CD4-positive, alpha-beta T cell (primary cell): ENCODE measurements around the gene MCEE. TPM values are rescaled to one million over a fixed set of nuclear protein-coding genes. Genes with fewer than 3 reads are reported as not detected.

Experiments used
- ATAC-seq: fragments of 200-7000 bp; cut with Tn5 transposase; one replicate; pipeline ENCODE4 v1.10.0; 2022; ENCODE audit warnings: mild to moderate bottlenecking; ENCODE audit not compliant: poor library complexity
- CTCF ChIA-PET: fragments of 350-600 bp; sonication (Branson Sonifier 250); formaldehyde crosslinking; loops from one replicate; lab custom pipeline; 2021; ENCODE audit warnings: antibody characterized with exemption, inconsistent platforms; lab: Charles Lee
- POLR2A ChIA-PET: fragments of 350-600 bp; sonication (Branson Sonifier 250); formaldehyde crosslinking; loops from one replicate; lab custom pipeline; 2021; ENCODE audit warnings: antibody characterized with exemption, inconsistent platforms; lab: Charles Lee
- DNase-seq, 14 experiments: peaks; one replicate each; pipeline ENCODE4 v3.0.0-alpha.2; 2013 to 2020; ENCODE audit warnings: mixed read lengths in 2 of 14
- H3K27ac ChIP-seq, 2 donors: one replicate each; pipeline versions ENCODE4 v1.5.1 to v1.7.0; 2013; ENCODE audit warnings: low read length in 2 of 2, low read depth in 1 of 2, mild to moderate bottlenecking in 1 of 2
- H3K27me3 ChIP-seq, 2 experiments: 1 replicate in 1 of 2; 2 replicates in 1 of 2; pipeline versions ENCODE4 v1.6.1 to v1.7.0; 2013; ENCODE audit warnings: low read length in 2 of 2, control low read depth in 1 of 2, mild to moderate bottlenecking in 1 of 2, moderate library complexity in 1 of 2; ENCODE audit not compliant: insufficient read depth in 2 of 2, control insufficient read depth in 1 of 2
- H3K36me3 ChIP-seq: one replicate; pipeline ENCODE4 v1.6.1; 2013; ENCODE audit warnings: low read length, control low read depth; ENCODE audit not compliant: insufficient read depth
- H3K4me1 ChIP-seq: one replicate; pipeline ENCODE4 v1.6.1; 2013; ENCODE audit warnings: low read length, control low read depth; ENCODE audit not compliant: insufficient read depth
- H3K4me3 ChIP-seq: one replicate; pipeline ENCODE4 v1.5.1; 2013; ENCODE audit warnings: mild to moderate bottlenecking, low read length, moderate library complexity
- H3K9me3 ChIP-seq, 2 experiments: 1 replicate in 1 of 2; 2 replicates in 1 of 2; pipeline versions ENCODE4 v1.6.1 to v1.7.0; 2013; ENCODE audit warnings: low read length in 2 of 2, mild to moderate bottlenecking in 2 of 2, control low read depth in 1 of 2, moderate library complexity in 1 of 2; ENCODE audit not compliant: control insufficient read depth in 1 of 2, insufficient read depth in 1 of 2
- H3K27ac Mint-ChIP-seq: one replicate; pipeline ENCODE4 v1.8.0; 2020; ENCODE audit warnings: mixed read lengths
- H3K27me3 Mint-ChIP-seq: one replicate; pipeline ENCODE4 v1.8.0; 2021; ENCODE audit warnings: mixed read lengths
- H3K36me3 Mint-ChIP-seq: one replicate; pipeline ENCODE4 v1.8.0; 2021; ENCODE audit warnings: low read depth, mixed read lengths
- H3K4me1 Mint-ChIP-seq: one replicate; pipeline ENCODE4 v1.8.0; 2021; ENCODE audit warnings: low read depth, mixed read lengths
- H3K4me3 Mint-ChIP-seq: one replicate; pipeline ENCODE4 v1.8.0; 2020; ENCODE audit warnings: mild to moderate bottlenecking, mixed read lengths
- H3K9me3 Mint-ChIP-seq: one replicate; pipeline ENCODE4 v1.8.0; 2020; ENCODE audit warnings: mixed read lengths
- CTCF ChIP-seq: fragments of 200-600 bp; IDR thresholded peaks from one replicate; pipeline ENCODE4 v1.8.0; 2022; ENCODE audit warnings: antibody characterized with exemption, mild to moderate bottlenecking
- intact Hi-C, 2 experiments: fragments of 100-400 bp; cut with DNase I in 1 of 2; cut with micrococcal nuclease in 1 of 2; formaldehyde crosslinking; loops; one replicate each; pipeline versions ENCODE4 v1.15.1 to v1.9.0; 2023 to 2025; cut with DNase I, micrococcal nuclease
- total RNA-seq, 174 experiments: library from RNA in 2 of 174; stranded (reverse) in 2 of 174; gene quantifications; one replicate each; pipeline ENCODE4 v1.2.3 and lab custom pipeline; 2021 to 2026

MCEE gene
- total RNA-seq, 2 experiments from 2014 or later, result 4.3 to 8.0 TPM

GRCh38 chr2:71060211-71060610 is 69.8 kb downstream of the MCEE start:
- CTCF ChIA-PET, result no interaction called here
- no peaks in the 10 kb centered on the region for H3K36me3 Mint-ChIP-seq
- ATAC-seq (no peak), DNase-seq (no peak)
- Histone ChIP-seq H3K27me3 (peaks cover 0 to 3% of the 10 kb centered on the region in 2 experiments), H3K36me3 (no peaks in the 10 kb centered on the region), H3K27ac (no peak overlapping the region), H3K4me1 (no peaks in the 10 kb centered on the region), H3K9me3 (no peaks in the 10 kb centered on the region), H3K4me3 (no peak overlapping the region)
- H3K9me3 Mint-ChIP-seq, result no peaks in the 10 kb centered on the region
- H3K4me3 Mint-ChIP-seq, result no peak overlapping the region
- TF ChIP-seq CTCF, result no peak
- H3K27ac Mint-ChIP-seq, result no peak overlapping the region
- intact Hi-C loops, result no loop called here
- H3K4me1 Mint-ChIP-seq, result no peaks in the 10 kb centered on the region
- POLR2A ChIA-PET, result interaction anchor here (1.0 kb wide), 2 partner anchors 8 to 9 kb away, joined by 3 to 4 read pairs; partner anchors contain the start of gene NAGK
- peaks cover 18% of the 10 kb centered on the region for H3K27me3 Mint-ChIP-seq

Other genes with a start within 250 kb of the MCEE start
- gene VAX2, start 229.7 kb downstream of the MCEE start, total RNA-seq, result not detected
- gene ATP6V1B1, start 194.3 kb downstream of the MCEE start, total RNA-seq, result not detected
- gene ANKRD53, start 151.6 kb downstream of the MCEE start, total RNA-seq, result 1 to 10 TPM in 1 of 2 experiments, under 1 TPM in 1; 0.42 to 1.2 TPM
- 10 to 100 TPM; 26.8 to 34.0 TPM for gene TEX261, start 135.4 kb downstream of the MCEE start, total RNA-seq
- 10 to 100 TPM; 62.3 to 73.3 TPM for gene NAGK, start 61.6 kb downstream of the MCEE start, total RNA-seq
- 10 to 100 TPM; 36.7 to 38.2 TPM for gene MPHOSPH10, start 405 bp upstream of the MCEE start, total RNA-seq
- gene PAIP2B, start 96.9 kb upstream of the MCEE start, total RNA-seq, result 1 to 10 TPM; 2.3 to 2.5 TPM
- 10 to 100 TPM; 77.8 to 86.4 TPM for gene ZNF638, start 201.6 kb upstream of the MCEE start, total RNA-seq